Tongue (tissue), 2 donors: Measurements from ENCODE around the gene OR6J1. TPM values are rescaled to one million over a fixed set of nuclear protein-coding genes. Genes with fewer than 3 reads are reported as not detected.
A peak's percentile ranks its signal among the peaks of the same experiment; 100 is the strongest.
"Not testable (repeated sequence)": the region's sequence is repeated elsewhere in the genome, so short reads cannot be mapped to it uniquely, and the experiment has no call there.

Experiments used
- DNase-seq: peaks from one replicate; pipeline ENCODE4 v3.0.0-alpha.2; 2015
- total RNA-seq: library from RNA; depleted of rRNA; stranded (reverse); fragments of >200 nt; gene quantifications from one replicate; pipeline ENCODE4 v1.2.3, GENCODE V29; 2014

OR6J1 gene
- total RNA-seq, 1 donor from 2014 or later: not detected

- DNase-seq: no peak
Measured at GRCh38 chr14:22602862-22603261, 41.3 kb downstream of the OR6J1 start.

GRCh38 chr14:22601996-22602395 is 42.2 kb downstream of the OR6J1 start:
- DNase-seq: no peak

- DNase-seq: no peak
Measured at GRCh38 chr14:22601456-22601855, 42.7 kb downstream of the OR6J1 start.

GRCh38 chr14:22600027-22600426 is 44.1 kb downstream of the OR6J1 start:
- DNase-seq: no peak

- DNase-seq: no peak
Measured at GRCh38 chr14:22599349-22599748, 44.8 kb downstream of the OR6J1 start.

GRCh38 chr14:22598896-22599244 is 45.3 kb downstream of the OR6J1 start:
- DNase-seq: peak; percentile 37

- DNase-seq: peak; percentile 87
Measured at GRCh38 chr14:22598099-22598895, 45.9 kb downstream of the OR6J1 start, which contains the start of gene ABHD4. ABHD4 (plus strand) TSS chr14:22598300; CDS start chr14:22598307, 7 bp downstream.

- DNase-seq: no peak
Measured at GRCh38 chr14:22597771-22598098, 46.4 kb downstream of the OR6J1 start.

GRCh38 chr14:22597265-22597664 is 46.9 kb downstream of the OR6J1 start:
- no peak for DNase-seq

- no peak for DNase-seq
Measured at GRCh38 chr14:22596354-22596879, 47.7 kb downstream of the OR6J1 start.

- DNase-seq: no peak
Measured at GRCh38 chr14:22594156-22594716, 49.9 kb downstream of the OR6J1 start.

- DNase-seq: no peak
Measured at GRCh38 chr14:22593601-22594000, 50.6 kb downstream of the OR6J1 start.

GRCh38 chr14:22593189-22593588 is 51.0 kb downstream of the OR6J1 start:
- no peak for DNase-seq

- peak; percentile 100 for DNase-seq
Measured at GRCh38 chr14:22589096-22589839, 54.9 kb downstream of the OR6J1 start, which contains the start of gene DAD1. DAD1 (minus strand) TSS chr14:22589224; CDS start chr14:22589157, 67 bp downstream.

GRCh38 chr14:22588526-22589095 is 55.5 kb downstream of the OR6J1 start:
- DNase-seq: no peak

GRCh38 chr14:22587677-22588422 is 56.3 kb downstream of the OR6J1 start:
- DNase-seq: not testable (repeated sequence)

- DNase-seq: no peak
Measured at GRCh38 chr14:22587247-22587646, 56.9 kb downstream of the OR6J1 start.

GRCh38 chr14:22583994-22584393 is 60.2 kb downstream of the OR6J1 start:
- no peak for DNase-seq
